Activated T-cell treated with anti-CD3 and anti-CD28 coated beads, Interleukin-2, amount 50 U/mL, for 4 hours (primary cell): ENCODE results near the gene CCDC63. TPM values are rescaled to one million over a fixed set of nuclear protein-coding genes. Genes with fewer than 3 reads are reported as not detected.
"Not testable (repeated sequence)": the region's sequence is repeated elsewhere in the genome, so short reads cannot be mapped to it uniquely, and the experiment has no call there.

Source experiments
- ATAC-seq, 2 donors: fragments of 200-7000 bp; cut with Tn5 transposase; one replicate each; pipeline ENCODE4 v1.10.0; 2021
- DNase-seq: peaks from one replicate; pipeline ENCODE4 v3.0.0-alpha.2; 2020
- H3K27me3 Mint-ChIP-seq: one replicate; pipeline ENCODE4 v1.8.0; 2021; ENCODE audit warnings: low read depth, mixed read lengths
- H3K36me3 Mint-ChIP-seq: one replicate; pipeline ENCODE4 v1.8.0; 2022; ENCODE audit warnings: mixed read lengths; ENCODE audit not compliant: insufficient read depth
- H3K4me1 Mint-ChIP-seq: one replicate; pipeline ENCODE4 v1.8.0; 2021; ENCODE audit warnings: low read depth, mixed read lengths
- H3K4me3 Mint-ChIP-seq: one replicate; pipeline ENCODE4 v1.8.0; 2021; ENCODE audit warnings: mild to moderate bottlenecking, moderate library complexity, mixed read lengths
- H3K9me3 Mint-ChIP-seq: one replicate; pipeline ENCODE4 v1.8.0; 2021; ENCODE audit warnings: mixed read lengths
- total RNA-seq, 3 donors: library from RNA; stranded (reverse); gene quantifications; one replicate each; pipeline ENCODE4 v1.2.1, GENCODE V29; 2021

The CCDC63 gene
- total RNA-seq, 3 donors from 2014 or later = not detected

DNA sequence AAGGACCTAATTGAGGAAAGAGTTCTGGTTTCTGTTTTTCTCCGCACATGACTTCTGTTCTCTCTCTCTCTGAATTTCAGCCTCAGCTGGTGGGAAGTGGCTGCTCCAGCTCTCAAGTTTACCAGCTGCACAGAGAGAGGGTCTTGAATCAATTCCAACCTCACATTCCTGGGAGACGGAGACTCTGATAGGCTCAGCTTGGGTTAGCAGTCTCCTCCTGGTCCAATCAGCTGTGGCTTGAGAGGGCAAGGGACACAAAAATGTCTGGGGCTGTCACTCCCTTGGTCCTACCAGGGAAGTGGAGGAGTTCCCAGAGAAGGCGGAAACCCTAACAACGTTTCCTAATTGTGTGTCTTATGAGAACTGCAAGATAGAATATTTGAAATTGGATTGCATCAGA lies 7.0 kb downstream of the CCDC63 start:
- ATAC-seq (no peak), DNase-seq (no peak)
- H3K36me3 Mint-ChIP-seq = no peaks in the 10 kb centered on the region
- peaks cover 2% of the 10 kb centered on the region for H3K4me1 Mint-ChIP-seq
- H3K4me3 Mint-ChIP-seq = no peak overlapping the region
- peaks cover 17% of the 10 kb centered on the region for H3K27me3 Mint-ChIP-seq
- H3K9me3 Mint-ChIP-seq = no peaks in the 10 kb centered on the region

DNA sequence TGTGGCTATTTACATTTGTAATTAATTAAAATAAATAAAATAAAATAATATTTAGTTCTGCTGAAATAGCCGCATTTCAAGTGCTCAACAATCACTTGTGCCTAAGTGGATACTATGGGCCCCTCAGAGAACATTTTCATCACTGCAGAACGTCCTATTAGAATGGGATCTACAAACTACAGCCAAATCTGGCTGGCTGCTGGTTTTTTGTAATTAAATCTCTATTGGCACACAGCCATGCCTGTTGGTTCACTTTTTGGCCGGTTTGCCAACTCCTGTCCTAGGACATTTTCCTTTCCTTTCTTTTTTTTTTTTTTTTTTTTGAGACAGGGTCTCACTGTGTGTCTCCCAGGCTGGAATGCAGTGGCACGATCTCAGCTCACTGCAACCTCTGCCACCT lies 9.8 kb downstream of the CCDC63 start:
- H3K27me3 Mint-ChIP-seq = peaks cover 11% of the 10 kb centered on the region
- no peaks in the 10 kb centered on the region for H3K36me3 Mint-ChIP-seq
- H3K4me1 Mint-ChIP-seq = peaks cover 2% of the 10 kb centered on the region
- DNase-seq (no peak), ATAC-seq (no peak)
- no peaks in the 10 kb centered on the region for H3K9me3 Mint-ChIP-seq
- H3K4me3 Mint-ChIP-seq = no peak overlapping the region

DNA sequence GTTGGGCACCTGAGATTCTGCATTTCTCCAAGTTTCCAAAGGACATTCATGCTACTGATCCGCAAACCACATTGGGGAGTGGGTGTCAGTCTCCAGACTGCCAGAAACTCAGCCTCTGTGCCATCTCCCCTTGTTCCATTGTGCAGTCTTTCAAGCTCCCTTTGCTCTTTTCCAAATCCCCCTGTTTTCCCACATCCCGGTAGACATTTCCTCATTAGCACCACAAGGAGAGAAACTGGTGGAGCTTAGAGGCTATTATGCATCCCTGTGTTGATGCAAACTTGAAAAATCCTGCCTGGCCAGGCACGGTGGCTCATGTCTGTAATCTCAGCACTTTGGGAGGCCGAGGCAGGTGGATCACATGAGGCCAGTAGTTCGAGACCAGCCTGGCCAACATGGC lies 10.7 kb downstream of the CCDC63 start:
- no peak for ATAC-seq
- H3K36me3 Mint-ChIP-seq = no peaks in the 10 kb centered on the region
- H3K9me3 Mint-ChIP-seq = no peaks in the 10 kb centered on the region
- peaks cover 8% of the 10 kb centered on the region for H3K27me3 Mint-ChIP-seq
- no peak for DNase-seq
- peaks cover 2% of the 10 kb centered on the region for H3K4me1 Mint-ChIP-seq
- H3K4me3 Mint-ChIP-seq = no peak overlapping the region

DNA sequence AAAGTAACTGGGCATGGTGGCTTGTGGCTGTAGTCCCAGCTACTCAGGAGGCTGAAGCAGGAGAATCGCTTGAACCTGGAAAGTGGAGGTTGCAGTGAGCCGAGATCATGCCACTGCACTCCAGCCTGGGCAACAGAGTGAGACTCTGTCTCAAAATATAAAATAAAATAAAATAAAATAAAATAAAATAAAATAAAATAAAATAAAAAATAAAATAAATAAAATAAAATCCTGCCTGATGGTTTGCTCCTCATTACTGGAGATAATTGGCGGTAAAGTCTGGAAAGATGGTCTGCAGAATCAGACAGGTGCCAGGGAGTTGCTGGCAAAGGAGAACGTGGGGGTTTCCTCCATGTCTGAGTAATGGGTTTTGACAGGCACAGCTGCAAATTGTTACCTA lies 11.2 kb downstream of the CCDC63 start:
- H3K4me1 Mint-ChIP-seq, H3K27me3 Mint-ChIP-seq, H3K4me3 Mint-ChIP-seq, ATAC-seq, H3K36me3 Mint-ChIP-seq, DNase-seq, H3K9me3 Mint-ChIP-seq: not testable (repeated sequence)

DNA sequence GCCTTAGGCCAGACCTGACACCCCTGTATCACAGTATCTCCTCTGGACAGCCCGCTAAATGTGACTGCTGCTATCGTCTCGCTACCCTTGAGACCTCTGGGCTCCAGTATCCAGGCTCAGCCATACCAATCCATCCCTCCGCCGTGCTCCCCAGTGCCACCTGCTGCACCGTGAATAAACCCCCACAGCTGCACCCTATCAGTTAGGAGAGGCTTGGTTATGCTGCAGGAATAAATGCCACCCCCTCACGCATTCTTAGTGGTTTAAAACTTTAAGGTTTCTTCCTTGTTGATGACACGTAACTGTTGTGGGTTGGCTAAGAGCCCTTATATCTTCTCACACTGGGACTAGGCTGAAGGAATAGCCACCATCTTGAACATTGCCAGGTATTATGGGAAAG lies 12.1 kb downstream of the CCDC63 start:
- Mint-ChIP-seq H3K4me1 (peaks cover 2% of the 10 kb centered on the region), H3K9me3 (no peaks in the 10 kb centered on the region), H3K27me3 (no peaks in the 10 kb centered on the region), H3K4me3 (no peak overlapping the region), H3K36me3 (no peaks in the 10 kb centered on the region)
- ATAC-seq = no peak
- no peak for DNase-seq

DNA sequence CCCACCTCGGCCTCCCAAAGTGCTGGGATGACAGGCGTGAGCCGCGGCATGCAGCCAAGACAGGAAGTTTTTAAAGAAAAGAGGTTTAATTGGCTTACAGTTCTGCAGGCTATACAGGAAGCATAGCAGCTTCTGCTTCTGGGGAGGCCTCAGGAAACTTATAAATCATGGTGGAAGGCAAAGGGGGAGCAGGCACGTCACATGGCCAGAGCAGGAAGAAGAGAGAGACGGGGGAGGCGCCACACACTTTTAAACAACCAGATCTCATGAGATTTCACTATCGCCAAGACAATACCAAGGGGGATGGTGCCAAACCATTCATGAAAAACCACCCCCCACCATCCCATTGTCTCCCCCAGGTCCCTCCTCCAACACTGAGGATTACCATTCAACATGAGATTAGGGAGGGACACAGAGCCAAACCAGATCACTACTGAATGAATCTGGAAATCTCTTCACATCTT lies 14.1 kb downstream of the CCDC63 start:
- DNase-seq (no peak), ATAC-seq (no peak)
- Mint-ChIP-seq H3K27me3 (peaks cover 1% of the 10 kb centered on the region), H3K4me1 (no peaks in the 10 kb centered on the region), H3K36me3 (no peaks in the 10 kb centered on the region), H3K9me3 (no peaks in the 10 kb centered on the region), H3K4me3 (no peak overlapping the region)

DNA sequence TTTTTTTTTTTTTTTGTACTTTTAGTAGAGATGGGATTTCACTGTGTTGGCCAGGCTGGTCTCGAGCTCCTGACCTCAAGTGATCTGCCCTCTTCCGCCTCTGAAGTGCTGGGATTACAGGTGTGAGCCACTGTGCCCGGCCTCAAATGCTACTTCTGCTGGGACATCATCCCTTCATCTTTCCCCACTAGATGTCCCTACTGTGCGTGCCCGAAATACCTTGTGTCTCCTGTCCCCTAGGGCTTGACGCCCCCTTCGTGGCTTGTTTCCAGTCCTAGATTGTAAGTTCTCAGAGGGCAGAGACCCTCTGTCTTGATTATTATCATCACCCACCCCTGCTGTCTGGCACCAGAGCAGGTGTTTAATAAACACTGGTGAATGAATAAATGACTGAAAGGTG lies 14.9 kb downstream of the CCDC63 start:
- peaks cover 1% of the 10 kb centered on the region for H3K27me3 Mint-ChIP-seq
- ATAC-seq = no peak
- no peak for DNase-seq
- no peaks in the 10 kb centered on the region for H3K9me3 Mint-ChIP-seq
- no peak overlapping the region for H3K4me3 Mint-ChIP-seq
- H3K36me3 Mint-ChIP-seq = no peaks in the 10 kb centered on the region
- H3K4me1 Mint-ChIP-seq = no peaks in the 10 kb centered on the region

DNA sequence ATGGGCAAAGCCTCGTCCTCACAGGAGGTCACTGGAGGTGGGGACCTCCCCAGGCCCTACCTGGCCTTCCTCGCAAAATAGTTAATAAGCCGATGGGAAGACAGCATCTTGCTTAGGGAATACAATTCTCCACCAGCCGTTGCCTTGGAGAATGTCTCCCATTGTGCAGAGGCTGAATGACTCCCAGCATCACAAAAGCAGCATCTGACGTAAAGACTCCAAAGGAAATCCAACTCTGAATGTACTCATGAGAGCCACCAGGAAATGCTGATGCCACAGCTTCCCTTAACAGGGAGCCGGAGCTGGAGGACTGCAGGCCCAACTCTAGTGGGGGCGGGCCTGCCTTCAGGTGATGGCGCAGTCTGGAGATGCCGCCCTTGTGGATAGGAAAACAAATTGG lies 15.5 kb downstream of the CCDC63 start:
- no peak for DNase-seq
- no peak for ATAC-seq
- Mint-ChIP-seq H3K36me3 (no peaks in the 10 kb centered on the region), H3K9me3 (no peaks in the 10 kb centered on the region), H3K27me3 (peaks cover 1% of the 10 kb centered on the region), H3K4me3 (no peak overlapping the region), H3K4me1 (no peaks in the 10 kb centered on the region)

DNA sequence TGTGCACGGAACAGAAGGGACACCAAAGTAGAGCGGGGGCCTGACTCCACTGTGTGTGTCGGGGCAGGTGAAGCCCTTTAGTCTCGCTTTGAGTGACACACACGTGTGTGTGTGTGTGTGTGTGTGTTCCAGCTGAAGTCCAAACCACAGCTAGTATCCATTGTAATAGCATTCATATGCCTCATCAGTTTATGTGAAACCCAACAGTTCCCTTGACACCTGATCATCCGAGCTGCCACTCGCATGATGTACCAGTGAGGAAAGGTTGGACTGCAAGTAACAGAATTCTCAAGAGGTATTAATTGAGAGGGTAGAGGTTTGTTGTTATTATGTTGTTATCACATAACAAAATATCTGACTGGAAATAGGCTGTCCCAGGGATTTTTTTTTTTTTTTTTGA lies 16.4 kb downstream of the CCDC63 start:
- H3K4me1 Mint-ChIP-seq = no peaks in the 10 kb centered on the region
- H3K9me3 Mint-ChIP-seq = no peaks in the 10 kb centered on the region
- H3K4me3 Mint-ChIP-seq = no peak overlapping the region
- H3K27me3 Mint-ChIP-seq = peaks cover 1% of the 10 kb centered on the region
- H3K36me3 Mint-ChIP-seq = no peaks in the 10 kb centered on the region
- DNase-seq (no peak), ATAC-seq (no peak)

DNA sequence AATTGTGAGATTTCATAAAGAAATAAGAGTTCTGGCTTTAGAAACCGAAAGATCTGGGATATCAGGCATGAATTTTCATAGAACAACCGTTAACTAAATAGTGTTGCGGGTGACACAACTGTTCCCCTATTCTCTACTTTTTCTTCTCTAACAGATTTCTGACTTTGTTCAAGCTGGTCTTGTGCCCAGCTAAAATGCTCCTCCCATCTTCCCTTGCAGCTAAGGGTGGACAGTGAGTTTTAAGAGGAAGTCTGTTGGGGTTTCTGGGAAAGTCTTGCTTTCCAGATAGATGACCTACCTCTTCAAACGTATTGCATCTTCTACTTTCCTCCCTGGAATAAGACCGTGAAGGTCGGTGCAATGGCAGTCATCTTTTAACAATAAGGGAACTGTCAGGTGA lies 18.7 kb downstream of the CCDC63 start:
- Mint-ChIP-seq H3K36me3 (no peaks in the 10 kb centered on the region), H3K4me1 (no peaks in the 10 kb centered on the region), H3K27me3 (peaks cover 1% of the 10 kb centered on the region), H3K9me3 (no peaks in the 10 kb centered on the region), H3K4me3 (no peak overlapping the region)
- ATAC-seq (no peak), DNase-seq (no peak)

DNA sequence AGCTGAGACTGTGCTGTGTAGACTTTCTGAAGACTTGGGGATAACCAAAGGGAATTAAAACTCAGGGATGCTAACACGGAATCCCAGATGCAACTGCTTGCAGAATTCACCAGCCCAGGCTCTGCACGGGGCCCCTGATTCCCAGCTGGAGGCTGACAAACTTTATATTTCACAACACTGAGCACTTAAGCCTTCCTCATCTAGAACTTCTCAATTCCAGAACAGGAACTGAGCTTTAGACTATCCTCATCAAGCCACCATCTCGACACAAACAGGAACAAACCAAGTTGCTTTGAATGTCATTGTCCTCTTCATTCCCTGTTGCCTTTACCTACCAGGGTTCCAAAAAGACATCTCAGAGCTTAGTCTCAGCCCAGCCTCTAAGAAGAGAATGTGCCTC lies 22.2 kb downstream of the CCDC63 start:
- H3K4me3 Mint-ChIP-seq = no peak overlapping the region
- ATAC-seq = no peak

DNA sequence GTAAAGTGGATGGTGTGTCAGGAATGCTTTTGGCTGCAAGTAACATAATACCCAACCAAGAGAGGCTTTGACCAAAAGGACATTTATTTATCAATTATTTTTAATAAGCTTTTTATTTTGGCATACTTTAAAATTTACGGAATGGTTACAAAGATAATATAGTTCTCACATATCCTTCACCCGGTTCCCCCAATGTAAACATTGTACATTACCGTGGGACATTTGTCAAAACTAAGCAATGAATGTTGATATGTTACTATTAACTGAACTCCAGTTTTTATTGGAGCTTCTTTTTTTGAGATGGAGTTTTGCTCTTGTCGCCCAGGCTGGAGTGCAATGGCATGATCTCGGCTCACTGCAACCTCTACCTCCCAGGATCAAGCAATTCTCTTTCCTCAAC lies 23.0 kb downstream of the CCDC63 start:
- H3K4me3 Mint-ChIP-seq = no peak overlapping the region
- H3K9me3 Mint-ChIP-seq = no peaks in the 10 kb centered on the region
- DNase-seq = no peak
- no peak for ATAC-seq
- no peaks in the 10 kb centered on the region for H3K4me1 Mint-ChIP-seq
- H3K36me3 Mint-ChIP-seq = no peaks in the 10 kb centered on the region
- peaks cover 6% of the 10 kb centered on the region for H3K27me3 Mint-ChIP-seq

More for the DNA sequence above, 22.2 kb downstream of the CCDC63 start:
- no peaks in the 10 kb centered on the region for H3K36me3 Mint-ChIP-seq
- no peaks in the 10 kb centered on the region for H3K4me1 Mint-ChIP-seq
- DNase-seq = no peak
- no peaks in the 10 kb centered on the region for H3K9me3 Mint-ChIP-seq
- H3K27me3 Mint-ChIP-seq = peaks cover 4% of the 10 kb centered on the region

DNA sequence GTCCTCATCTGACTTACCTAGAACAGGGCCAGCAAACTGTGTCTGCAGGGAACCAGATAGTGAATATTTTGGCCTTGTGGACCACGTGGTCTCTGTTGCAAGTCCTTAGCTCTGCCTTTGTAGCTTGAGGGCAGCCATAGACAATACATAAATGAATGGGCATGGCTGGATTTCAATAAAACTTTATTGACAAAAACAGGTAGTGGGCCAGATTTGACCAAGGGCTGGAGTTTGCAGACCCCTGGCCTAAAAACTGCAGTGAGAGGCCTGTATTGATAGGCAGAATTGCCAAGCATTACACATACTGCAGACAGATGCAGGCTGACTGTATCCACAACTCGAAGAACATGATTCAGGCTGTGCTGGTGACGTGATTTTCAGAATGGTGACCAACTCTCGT lies 25.3 kb downstream of the CCDC63 start:
- ATAC-seq = no peak
- H3K4me1 Mint-ChIP-seq = no peaks in the 10 kb centered on the region
- H3K4me3 Mint-ChIP-seq = no peak overlapping the region
- peaks cover 9% of the 10 kb centered on the region for H3K27me3 Mint-ChIP-seq
- no peaks in the 10 kb centered on the region for H3K36me3 Mint-ChIP-seq
- H3K9me3 Mint-ChIP-seq = no peaks in the 10 kb centered on the region
- no peak for DNase-seq

DNA sequence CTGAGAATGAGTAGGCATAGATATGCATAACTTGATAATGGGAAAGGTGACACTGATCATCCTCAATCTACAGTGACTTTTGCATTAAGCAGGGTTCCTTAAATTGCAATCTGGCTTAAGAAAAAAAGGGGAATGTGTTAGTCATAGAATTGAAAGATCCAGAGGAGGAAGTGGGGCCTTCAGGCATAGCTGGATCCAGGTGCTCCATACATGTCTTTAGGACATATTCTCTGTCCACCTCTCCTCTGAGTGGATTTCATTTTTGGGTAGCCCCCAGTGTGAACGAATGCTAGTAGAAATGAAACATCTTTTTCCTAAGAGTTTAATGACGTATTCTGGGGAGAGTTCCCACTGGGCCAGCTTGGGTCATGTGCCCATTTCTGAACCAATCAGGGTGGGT lies 27.6 kb downstream of the CCDC63 start:
- H3K36me3 Mint-ChIP-seq = no peaks in the 10 kb centered on the region
- no peaks in the 10 kb centered on the region for H3K4me1 Mint-ChIP-seq
- H3K9me3 Mint-ChIP-seq = no peaks in the 10 kb centered on the region
- no peak for DNase-seq
- H3K27me3 Mint-ChIP-seq = peaks cover 12% of the 10 kb centered on the region
- no peak overlapping the region for H3K4me3 Mint-ChIP-seq
- no peak for ATAC-seq

DNA sequence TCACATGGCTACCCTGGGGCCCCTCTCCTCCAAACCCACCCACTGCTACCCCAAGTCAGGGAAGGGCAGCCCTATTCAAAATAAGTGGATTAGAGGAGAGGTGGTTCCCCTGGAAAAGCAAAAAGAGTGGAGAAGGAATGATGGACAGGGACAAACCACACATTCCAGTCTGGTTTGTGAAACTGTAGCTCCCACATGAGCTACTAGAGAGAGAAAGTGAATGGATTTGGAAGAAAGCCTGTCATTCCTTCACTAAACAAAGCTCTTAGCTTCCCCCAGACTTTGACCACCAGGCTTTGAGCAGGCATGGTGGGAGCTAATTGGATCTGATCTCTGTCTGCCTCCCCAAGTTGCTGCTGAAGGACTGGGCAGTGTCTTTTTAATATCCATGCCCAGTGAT lies 28.0 kb downstream of the CCDC63 start:
- no peak overlapping the region for H3K4me3 Mint-ChIP-seq
- DNase-seq (no peak), ATAC-seq (no peak)

DNA sequence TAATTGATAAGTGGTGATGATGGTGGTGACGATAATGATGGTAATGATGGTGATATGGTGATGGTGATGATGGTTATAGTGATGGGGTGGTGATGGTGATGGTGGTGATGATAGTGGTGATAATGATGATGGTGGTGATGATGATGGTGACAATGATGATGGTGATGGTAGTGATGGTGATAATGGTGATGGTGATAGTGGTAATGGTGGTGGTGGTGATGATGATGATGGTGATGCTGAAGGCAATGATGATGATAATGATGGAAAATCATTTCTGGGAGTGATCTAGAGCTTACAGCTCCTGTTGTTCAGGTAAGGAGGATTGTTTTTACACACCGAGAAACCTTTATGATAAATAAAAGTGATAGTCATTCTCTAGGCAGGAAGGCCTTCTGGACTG lies 33.9 kb downstream of the CCDC63 start:
- H3K9me3 Mint-ChIP-seq = no peaks in the 10 kb centered on the region
- H3K4me1 Mint-ChIP-seq = no peaks in the 10 kb centered on the region
- ATAC-seq = no peak
- H3K27me3 Mint-ChIP-seq = peaks cover 3% of the 10 kb centered on the region
- H3K36me3 Mint-ChIP-seq = no peaks in the 10 kb centered on the region
- DNase-seq = no peak
- H3K4me3 Mint-ChIP-seq = no peak overlapping the region

More for the DNA sequence above, 28.0 kb downstream of the CCDC63 start:
- Mint-ChIP-seq H3K27me3 (peaks cover 12% of the 10 kb centered on the region), H3K9me3 (no peaks in the 10 kb centered on the region), H3K36me3 (no peaks in the 10 kb centered on the region), H3K4me1 (no peaks in the 10 kb centered on the region)
